Neural crest cell (in vitro differentiated cells): ENCODE results near the gene IL10RB. TPM values are rescaled to one million over a fixed set of nuclear protein-coding genes. Genes with fewer than 3 reads are reported as not detected.

Experiments used
- DNase-seq: peaks from one replicate; pipeline ENCODE4 v3.0.0; 2021; ENCODE audit warnings: low read depth, mixed read lengths, low spot score
- H3K27ac Mint-ChIP-seq: one replicate; pipeline ENCODE4 v1.8.0; 2021; ENCODE audit warnings: mild to moderate bottlenecking, mixed read lengths; ENCODE audit not compliant: unreplicated experiment
- H3K27me3 Mint-ChIP-seq: 2 replicates; pipeline ENCODE4 v1.8.0; 2021; ENCODE audit warnings: low read depth, mild to moderate bottlenecking, mixed read lengths
- H3K36me3 Mint-ChIP-seq: 2 replicates; pipeline ENCODE4 v1.8.0; 2021; ENCODE audit warnings: low read depth, mild to moderate bottlenecking, mixed read lengths
- H3K4me1 Mint-ChIP-seq: 2 replicates; pipeline ENCODE4 v1.8.0; 2021; ENCODE audit warnings: mixed read lengths
- H3K4me3 Mint-ChIP-seq: one replicate; pipeline ENCODE4 v1.8.0; 2021; ENCODE audit warnings: mild to moderate bottlenecking, mixed read lengths
- H3K9me3 Mint-ChIP-seq: 2 replicates; pipeline ENCODE4 v1.8.0; 2021; ENCODE audit warnings: mixed read lengths
- CTCF ChIP-seq: fragments of 200-600 bp; sonication (generic); conservative IDR thresholded peaks from 2 replicates; pipeline ENCODE4 v1.5.0; 2021; ENCODE audit warnings: antibody characterized with exemption, mild to moderate bottlenecking
- total RNA-seq: library from RNA; stranded (reverse); gene quantifications from 2 replicates; pipeline ENCODE4 v1.2.1, GENCODE V29; 2021

IL10RB gene
- total RNA-seq, 1 donor from 2014 or later, result 5.8 TPM

GRCh38 chr21:33234635-33235520, 31.3 kb upstream of the IL10RB start:
- peak overlapping the region; percentile 4 for H3K27ac Mint-ChIP-seq
- H3K36me3 Mint-ChIP-seq, result peaks cover 19% of the 10 kb centered on the region
- DNase-seq, result no peak
- no peaks in the 10 kb centered on the region for H3K27me3 Mint-ChIP-seq
- no peak for TF ChIP-seq CTCF
- H3K9me3 Mint-ChIP-seq, result peaks cover 9% of the 10 kb centered on the region
- H3K4me1 Mint-ChIP-seq, result peaks cover 35% of the 10 kb centered on the region
- no peak overlapping the region for H3K4me3 Mint-ChIP-seq

DNA sequence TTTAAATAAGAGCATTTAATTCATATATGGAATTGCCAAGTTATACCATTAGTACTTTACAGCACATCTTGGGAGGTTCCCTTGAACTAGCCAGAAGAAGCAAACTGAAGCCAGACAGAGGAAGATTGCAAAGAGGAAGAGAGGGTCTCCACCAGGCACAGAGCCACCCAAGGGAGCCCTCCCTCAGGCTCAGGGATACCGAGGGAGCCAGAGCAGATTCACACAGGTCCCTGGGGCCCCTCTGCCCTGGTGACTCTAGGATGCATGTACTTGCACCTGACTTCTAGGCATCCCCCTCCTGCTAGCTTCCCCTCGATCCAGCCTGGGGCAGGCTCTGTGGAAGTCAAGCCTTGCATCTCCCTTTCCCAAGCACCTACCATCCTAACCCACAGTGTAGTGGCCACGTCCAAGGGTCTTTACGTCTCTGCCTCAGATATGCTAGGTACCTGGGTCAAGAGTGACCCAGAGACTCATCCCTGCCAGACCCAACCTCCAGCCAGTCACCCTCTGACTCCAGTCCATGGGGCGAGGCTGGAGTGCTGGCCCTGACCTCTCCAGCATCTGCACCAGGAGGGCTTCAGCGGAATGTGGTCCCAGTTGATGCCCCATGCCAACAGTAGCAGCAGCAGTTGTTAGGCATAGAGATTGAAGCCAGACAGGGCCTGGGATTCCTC, 30.0 kb upstream of the IL10RB start:
- Mint-ChIP-seq H3K4me3 (no peak overlapping the region), H3K36me3 (peaks cover 22% of the 10 kb centered on the region), H3K27ac (no peak overlapping the region), H3K27me3 (no peaks in the 10 kb centered on the region), H3K4me1 (peaks cover 31% of the 10 kb centered on the region), H3K9me3 (peaks cover 12% of the 10 kb centered on the region)
- no peak for DNase-seq
- TF ChIP-seq CTCF, result no peak

DNA sequence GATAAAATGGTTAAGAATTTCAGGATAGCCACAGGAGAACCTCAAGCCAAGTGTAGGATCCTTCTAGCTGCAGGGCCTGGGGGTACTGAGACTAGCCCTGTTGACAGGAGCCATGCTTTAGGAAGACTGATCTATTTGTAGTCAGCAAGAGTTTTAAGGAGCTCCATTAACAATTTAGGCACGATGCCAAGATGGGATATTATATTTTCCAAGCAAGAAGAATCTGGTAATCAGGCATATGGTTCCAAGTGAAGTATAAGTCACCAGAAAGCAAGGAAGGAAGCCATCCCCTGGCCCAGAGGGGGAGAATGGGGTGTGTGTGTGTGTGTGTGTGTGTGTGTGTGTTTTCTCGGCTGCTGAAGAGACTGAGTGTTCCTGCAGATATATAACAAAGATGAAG, 29.4 kb upstream of the IL10RB start:
- peaks cover 24% of the 10 kb centered on the region for H3K4me1 Mint-ChIP-seq
- TF ChIP-seq CTCF, result no peak
- no peak overlapping the region for H3K4me3 Mint-ChIP-seq
- peaks cover 22% of the 10 kb centered on the region for H3K36me3 Mint-ChIP-seq
- peak overlapping the region; percentile 30 for H3K27ac Mint-ChIP-seq
- peaks cover 12% of the 10 kb centered on the region for H3K9me3 Mint-ChIP-seq
- no peaks in the 10 kb centered on the region for H3K27me3 Mint-ChIP-seq
- no peak for DNase-seq

DNA sequence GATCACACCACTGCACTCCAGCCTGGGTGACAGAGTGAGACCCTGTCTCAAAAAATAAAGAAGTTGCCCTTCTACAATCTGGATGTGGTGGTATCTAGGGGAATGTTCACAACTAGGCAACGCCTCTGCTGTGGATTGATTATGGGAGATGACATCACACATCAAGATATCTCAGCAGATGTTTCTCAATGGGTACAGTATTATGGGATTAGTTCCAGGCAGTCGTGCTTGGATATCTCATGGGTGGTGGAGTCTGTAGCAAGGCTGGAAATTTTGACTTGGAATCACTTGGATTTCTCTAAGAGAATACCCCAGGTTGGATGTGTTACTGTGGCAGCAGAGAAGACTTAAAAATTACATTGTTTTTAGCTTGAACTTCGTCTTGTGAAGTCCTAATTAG, 28.7 kb upstream of the IL10RB start:
- H3K27ac Mint-ChIP-seq, result no peak overlapping the region
- peaks cover 17% of the 10 kb centered on the region for H3K4me1 Mint-ChIP-seq
- H3K36me3 Mint-ChIP-seq, result peaks cover 27% of the 10 kb centered on the region
- no peak for TF ChIP-seq CTCF
- H3K9me3 Mint-ChIP-seq, result peaks cover 14% of the 10 kb centered on the region
- H3K4me3 Mint-ChIP-seq, result no peak overlapping the region
- no peak for DNase-seq
- H3K27me3 Mint-ChIP-seq, result no peaks in the 10 kb centered on the region

- Mint-ChIP-seq H3K4me3 (no peak overlapping the region), H3K27ac (no peak overlapping the region), H3K27me3 (no peaks in the 10 kb centered on the region), H3K36me3 (peaks cover 27% of the 10 kb centered on the region), H3K4me1 (peaks cover 11% of the 10 kb centered on the region), H3K9me3 (peaks cover 14% of the 10 kb centered on the region)
- TF ChIP-seq CTCF, result no peak
- no peak for DNase-seq
These were observed 28.0 kb upstream of the IL10RB start for GRCh38 chr21:33238146-33238545.
